ENCODE data around the gene ZGLP1.

The ZGLP1 gene

GRCh38 chr19:10332965-10333757, 23.5 kb upstream of the ZGLP1 start, which contains the start of gene RAVER1:
Gene RAVER1, minus strand, starts transcription at chr19:10333529. Its CDS starts 22 bp downstream, at chr19:10333507.
- peaks cover 26% of the 10 kb centered on the region for H3K36me3 ChIP-seq (ENCODE audit: insufficient read depth, low read length)
- 0 out of 2 replicates have a peak, but pooled peaks cover 7% of the 10 kb centered on the region for H3F3A ChIP-seq (ENCODE audit: low read depth)
- peaks cover 74% of the 10 kb centered on the region for H3K79me2 ChIP-seq (ENCODE audit: insufficient read depth, low read length)
- TF ChIP-seq, protein P1, sequence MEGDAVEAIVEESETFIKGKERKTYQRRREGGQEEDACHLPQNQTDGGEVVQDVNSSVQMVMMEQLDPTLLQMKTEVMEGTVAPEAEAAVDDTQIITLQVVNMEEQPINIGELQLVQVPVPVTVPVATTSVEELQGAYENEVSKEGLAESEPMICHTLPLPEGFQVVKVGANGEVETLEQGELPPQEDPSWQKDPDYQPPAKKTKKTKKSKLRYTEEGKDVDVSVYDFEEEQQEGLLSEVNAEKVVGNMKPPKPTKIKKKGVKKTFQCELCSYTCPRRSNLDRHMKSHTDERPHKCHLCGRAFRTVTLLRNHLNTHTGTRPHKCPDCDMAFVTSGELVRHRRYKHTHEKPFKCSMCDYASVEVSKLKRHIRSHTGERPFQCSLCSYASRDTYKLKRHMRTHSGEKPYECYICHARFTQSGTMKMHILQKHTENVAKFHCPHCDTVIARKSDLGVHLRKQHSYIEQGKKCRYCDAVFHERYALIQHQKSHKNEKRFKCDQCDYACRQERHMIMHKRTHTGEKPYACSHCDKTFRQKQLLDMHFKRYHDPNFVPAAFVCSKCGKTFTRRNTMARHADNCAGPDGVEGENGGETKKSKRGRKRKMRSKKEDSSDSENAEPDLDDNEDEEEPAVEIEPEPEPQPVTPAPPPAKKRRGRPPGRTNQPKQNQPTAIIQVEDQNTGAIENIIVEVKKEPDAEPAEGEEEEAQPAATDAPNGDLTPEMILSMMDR (conservative IDR thresholded peaks at IDR 0.05; ENCODE audit: low read length): no peak
- TF ChIP-seq EZH2phosphoT487 (IDR thresholded peaks at IDR 0.05; ENCODE audit: borderline replicate concordance): no peak
- peaks cover 22% of the 10 kb centered on the region for H3K4me1 ChIP-seq (ENCODE audit: insufficient read depth, low read length, poor library complexity, severe bottlenecking)
- peaks cover 48% of the 10 kb centered on the region for H4K20me1 ChIP-seq (ENCODE audit: insufficient read depth, low read length, poor library complexity, severe bottlenecking)
- H3K4me3 ChIP-seq (ENCODE audit: low read length, poor library complexity, severe bottlenecking): peak within 1 kb of the TSS; percentile 87
- no peaks in the 10 kb centered on the region for H3K27me3 ChIP-seq (ENCODE audit: insufficient read depth, low read length, poor library complexity, severe bottlenecking)
- H3K4me2 ChIP-seq (ENCODE audit: low read depth, low read length, poor library complexity, severe bottlenecking): peak within 1 kb of the TSS; percentile 95
- H2AFZ ChIP-seq (ENCODE audit: low read length): peak within 1 kb of the TSS; percentile 49; the same call in 1 of the 2 replicates
- H3K9ac ChIP-seq (ENCODE audit: low read depth, low read length, poor library complexity, severe bottlenecking): peak within 1 kb of the TSS; percentile 81
- no peaks in the 10 kb centered on the region for H3K9me3 ChIP-seq (ENCODE audit: insufficient read depth, low read depth, low read length)
- no peaks in the 10 kb centered on the region for H3K9me2 ChIP-seq (replicated peaks; ENCODE audit: low read depth, low read length)

DNA sequence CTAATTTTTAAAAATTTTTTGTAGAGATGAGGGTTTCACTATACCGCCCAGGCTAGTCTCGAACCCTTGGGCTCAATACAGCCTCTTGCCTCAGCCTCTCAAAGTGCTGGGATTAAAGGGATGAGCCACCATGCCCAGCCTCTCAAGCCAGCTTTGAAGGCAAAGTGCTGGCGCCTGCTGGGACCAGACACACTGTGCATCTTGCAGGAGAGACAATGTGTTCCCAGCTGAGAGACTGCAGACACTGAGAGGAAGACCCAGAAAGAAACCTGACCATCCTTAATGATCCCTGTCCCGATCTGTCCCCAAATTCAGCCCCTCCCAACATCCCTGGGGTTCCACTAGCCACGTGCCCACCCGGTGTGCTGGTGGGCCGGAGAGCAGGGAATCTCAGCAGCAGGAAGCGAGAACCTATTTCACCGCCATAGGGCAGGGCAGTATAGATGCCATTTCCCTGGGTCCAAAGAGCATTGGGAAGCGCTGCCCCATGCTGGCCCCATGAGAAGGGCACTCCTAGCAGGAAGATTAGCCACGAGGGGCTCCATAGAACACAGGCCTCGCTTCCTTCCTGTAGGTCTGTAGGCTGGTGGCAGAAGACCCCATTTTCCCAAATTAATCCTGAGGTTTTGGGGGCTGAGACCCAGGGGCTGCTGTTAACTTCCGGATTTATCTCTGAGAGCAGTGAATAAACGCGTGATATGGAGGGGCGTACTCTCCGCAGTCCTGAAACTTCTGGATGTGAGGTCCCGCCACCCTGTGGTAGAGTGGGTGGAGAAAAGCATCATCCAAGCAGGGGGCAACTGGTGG, 22.7 kb upstream of the ZGLP1 start:
- Histone ChIP-seq H3F3A (ENCODE audit: low read depth) (0 out of 2 replicates have a peak, but pooled peaks cover 7% of the 10 kb centered on the region), H3K4me1 (ENCODE audit: insufficient read depth, low read length, poor library complexity, severe bottlenecking) (peaks cover 21% of the 10 kb centered on the region), H3K79me2 (ENCODE audit: insufficient read depth, low read length) (peaks cover 82% of the 10 kb centered on the region), H3K9ac (ENCODE audit: low read depth, low read length, poor library complexity, severe bottlenecking) (peak overlapping the region; percentile 81), H4K20me1 (ENCODE audit: insufficient read depth, low read length, poor library complexity, severe bottlenecking) (peaks cover 53% of the 10 kb centered on the region), H3K4me2 (ENCODE audit: low read depth, low read length, poor library complexity, severe bottlenecking) (peak overlapping the region; percentile 95), H3K27me3 (ENCODE audit: insufficient read depth, low read length, poor library complexity, severe bottlenecking) (no peaks in the 10 kb centered on the region), H3K9me2 (replicated peaks; ENCODE audit: low read depth, low read length) (no peaks in the 10 kb centered on the region), H3K9me3 (ENCODE audit: insufficient read depth, low read depth, low read length) (no peaks in the 10 kb centered on the region), H2AFZ (ENCODE audit: low read length) (no peak overlapping the region), H3K36me3 (ENCODE audit: insufficient read depth, low read length) (peaks cover 34% of the 10 kb centered on the region), H3K4me3 (ENCODE audit: low read length, poor library complexity, severe bottlenecking) (peak overlapping the region; percentile 87)
- no peak for TF ChIP-seq EZH2phosphoT487 (IDR thresholded peaks at IDR 0.05; ENCODE audit: borderline replicate concordance)
- TF ChIP-seq, protein P1 (conservative IDR thresholded peaks at IDR 0.05; ENCODE audit: low read length): peak; percentile 20; the same call in 1 of the 2 replicates

DNA sequence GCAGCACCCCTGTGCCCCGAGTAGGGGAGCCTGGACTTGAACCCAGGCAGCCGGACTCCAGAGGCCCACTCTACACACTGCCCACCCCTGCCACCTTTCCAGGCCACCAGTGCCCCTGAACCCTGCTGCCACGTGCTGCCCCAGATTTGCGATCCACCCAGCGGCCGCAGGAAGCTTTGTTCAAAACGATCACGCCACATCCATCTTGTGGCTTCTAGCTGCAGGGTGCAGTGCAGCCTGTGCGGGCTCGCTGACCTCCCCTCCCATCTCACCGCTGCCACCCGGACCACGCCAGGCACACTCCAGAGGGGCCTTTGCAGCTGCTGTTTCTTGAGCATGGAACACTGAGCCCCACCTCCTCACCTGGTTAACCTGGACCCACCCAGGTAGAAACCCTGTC, 19.9 kb upstream of the ZGLP1 start:
- Histone ChIP-seq H3K9me2 (replicated peaks; ENCODE audit: low read depth, low read length) (no peaks in the 10 kb centered on the region), H3K4me1 (ENCODE audit: insufficient read depth, low read length, poor library complexity, severe bottlenecking) (peaks cover 21% of the 10 kb centered on the region), H2AFZ (ENCODE audit: low read length) (no peak overlapping the region), H4K20me1 (ENCODE audit: insufficient read depth, low read length, poor library complexity, severe bottlenecking) (peaks cover 53% of the 10 kb centered on the region), H3K27me3 (ENCODE audit: insufficient read depth, low read length, poor library complexity, severe bottlenecking) (no peaks in the 10 kb centered on the region), H3F3A (ENCODE audit: low read depth) (0 out of 2 replicates have a peak, but pooled peaks cover 7% of the 10 kb centered on the region), H3K9ac (ENCODE audit: low read depth, low read length, poor library complexity, severe bottlenecking) (no peak overlapping the region), H3K9me3 (ENCODE audit: insufficient read depth, low read depth, low read length) (no peaks in the 10 kb centered on the region), H3K36me3 (ENCODE audit: insufficient read depth, low read length) (peaks cover 59% of the 10 kb centered on the region), H3K4me3 (ENCODE audit: low read length, poor library complexity, severe bottlenecking) (no peak overlapping the region), H3K79me2 (ENCODE audit: insufficient read depth, low read length) (peaks cover 67% of the 10 kb centered on the region), H3K4me2 (ENCODE audit: low read depth, low read length, poor library complexity, severe bottlenecking) (no peak overlapping the region)
- TF ChIP-seq EZH2phosphoT487 (IDR thresholded peaks at IDR 0.05; ENCODE audit: borderline replicate concordance): no peak

Data from Loucy (cell line).